ENCODE data around the gene RAPGEF4.

DNA sequence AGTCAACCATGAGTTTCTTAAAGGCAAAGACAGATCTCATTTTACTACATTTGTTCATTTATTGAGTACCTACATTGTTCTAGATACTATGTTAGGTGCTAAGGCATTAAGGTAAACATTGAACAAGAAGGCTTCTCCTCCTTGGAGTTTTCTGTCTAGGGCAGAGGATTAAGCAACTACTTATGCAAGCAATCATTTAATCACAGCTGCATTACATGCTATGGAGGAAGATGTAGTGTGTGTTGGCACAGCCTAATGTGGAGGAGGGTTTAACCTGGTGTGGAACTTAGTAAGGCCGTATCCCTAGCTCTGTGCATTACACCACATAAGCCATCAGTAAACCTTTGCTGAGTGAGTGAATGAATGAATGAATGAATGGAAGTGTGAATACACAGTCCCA is 233.5 kb downstream of the RAPGEF4 start:
- TF ChIP-seq, protein P1, sequence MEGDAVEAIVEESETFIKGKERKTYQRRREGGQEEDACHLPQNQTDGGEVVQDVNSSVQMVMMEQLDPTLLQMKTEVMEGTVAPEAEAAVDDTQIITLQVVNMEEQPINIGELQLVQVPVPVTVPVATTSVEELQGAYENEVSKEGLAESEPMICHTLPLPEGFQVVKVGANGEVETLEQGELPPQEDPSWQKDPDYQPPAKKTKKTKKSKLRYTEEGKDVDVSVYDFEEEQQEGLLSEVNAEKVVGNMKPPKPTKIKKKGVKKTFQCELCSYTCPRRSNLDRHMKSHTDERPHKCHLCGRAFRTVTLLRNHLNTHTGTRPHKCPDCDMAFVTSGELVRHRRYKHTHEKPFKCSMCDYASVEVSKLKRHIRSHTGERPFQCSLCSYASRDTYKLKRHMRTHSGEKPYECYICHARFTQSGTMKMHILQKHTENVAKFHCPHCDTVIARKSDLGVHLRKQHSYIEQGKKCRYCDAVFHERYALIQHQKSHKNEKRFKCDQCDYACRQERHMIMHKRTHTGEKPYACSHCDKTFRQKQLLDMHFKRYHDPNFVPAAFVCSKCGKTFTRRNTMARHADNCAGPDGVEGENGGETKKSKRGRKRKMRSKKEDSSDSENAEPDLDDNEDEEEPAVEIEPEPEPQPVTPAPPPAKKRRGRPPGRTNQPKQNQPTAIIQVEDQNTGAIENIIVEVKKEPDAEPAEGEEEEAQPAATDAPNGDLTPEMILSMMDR (IDR thresholded peaks at IDR 0.05): no peak
- no peak for TF ChIP-seq MYBL2 (CRISPR knock-in tag; IDR thresholded peaks at IDR 0.05)
- no peak for TF ChIP-seq NFE2L1 (CRISPR knock-in tag; IDR thresholded peaks at IDR 0.05)
- TF ChIP-seq TEAD4 (CRISPR knock-in tag; IDR thresholded peaks at IDR 0.05): no peak
- no peak for TF ChIP-seq NFYB (CRISPR knock-in tag; conservative IDR thresholded peaks at IDR 0.05; ENCODE audit: low read depth)
- TF ChIP-seq, protein P2, sequence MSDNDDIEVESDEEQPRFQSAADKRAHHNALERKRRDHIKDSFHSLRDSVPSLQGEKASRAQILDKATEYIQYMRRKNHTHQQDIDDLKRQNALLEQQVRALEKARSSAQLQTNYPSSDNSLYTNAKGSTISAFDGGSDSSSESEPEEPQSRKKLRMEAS (CRISPR knock-in tag; IDR thresholded peaks at IDR 0.05): no peak
- TF ChIP-seq, protein P3, sequence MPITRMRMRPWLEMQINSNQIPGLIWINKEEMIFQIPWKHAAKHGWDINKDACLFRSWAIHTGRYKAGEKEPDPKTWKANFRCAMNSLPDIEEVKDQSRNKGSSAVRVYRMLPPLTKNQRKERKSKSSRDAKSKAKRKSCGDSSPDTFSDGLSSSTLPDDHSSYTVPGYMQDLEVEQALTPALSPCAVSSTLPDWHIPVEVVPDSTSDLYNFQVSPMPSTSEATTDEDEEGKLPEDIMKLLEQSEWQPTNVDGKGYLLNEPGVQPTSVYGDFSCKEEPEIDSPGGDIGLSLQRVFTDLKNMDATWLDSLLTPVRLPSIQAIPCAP (CRISPR knock-in tag; IDR thresholded peaks at IDR 0.05): no peak
- TF ChIP-seq, protein P4, sequence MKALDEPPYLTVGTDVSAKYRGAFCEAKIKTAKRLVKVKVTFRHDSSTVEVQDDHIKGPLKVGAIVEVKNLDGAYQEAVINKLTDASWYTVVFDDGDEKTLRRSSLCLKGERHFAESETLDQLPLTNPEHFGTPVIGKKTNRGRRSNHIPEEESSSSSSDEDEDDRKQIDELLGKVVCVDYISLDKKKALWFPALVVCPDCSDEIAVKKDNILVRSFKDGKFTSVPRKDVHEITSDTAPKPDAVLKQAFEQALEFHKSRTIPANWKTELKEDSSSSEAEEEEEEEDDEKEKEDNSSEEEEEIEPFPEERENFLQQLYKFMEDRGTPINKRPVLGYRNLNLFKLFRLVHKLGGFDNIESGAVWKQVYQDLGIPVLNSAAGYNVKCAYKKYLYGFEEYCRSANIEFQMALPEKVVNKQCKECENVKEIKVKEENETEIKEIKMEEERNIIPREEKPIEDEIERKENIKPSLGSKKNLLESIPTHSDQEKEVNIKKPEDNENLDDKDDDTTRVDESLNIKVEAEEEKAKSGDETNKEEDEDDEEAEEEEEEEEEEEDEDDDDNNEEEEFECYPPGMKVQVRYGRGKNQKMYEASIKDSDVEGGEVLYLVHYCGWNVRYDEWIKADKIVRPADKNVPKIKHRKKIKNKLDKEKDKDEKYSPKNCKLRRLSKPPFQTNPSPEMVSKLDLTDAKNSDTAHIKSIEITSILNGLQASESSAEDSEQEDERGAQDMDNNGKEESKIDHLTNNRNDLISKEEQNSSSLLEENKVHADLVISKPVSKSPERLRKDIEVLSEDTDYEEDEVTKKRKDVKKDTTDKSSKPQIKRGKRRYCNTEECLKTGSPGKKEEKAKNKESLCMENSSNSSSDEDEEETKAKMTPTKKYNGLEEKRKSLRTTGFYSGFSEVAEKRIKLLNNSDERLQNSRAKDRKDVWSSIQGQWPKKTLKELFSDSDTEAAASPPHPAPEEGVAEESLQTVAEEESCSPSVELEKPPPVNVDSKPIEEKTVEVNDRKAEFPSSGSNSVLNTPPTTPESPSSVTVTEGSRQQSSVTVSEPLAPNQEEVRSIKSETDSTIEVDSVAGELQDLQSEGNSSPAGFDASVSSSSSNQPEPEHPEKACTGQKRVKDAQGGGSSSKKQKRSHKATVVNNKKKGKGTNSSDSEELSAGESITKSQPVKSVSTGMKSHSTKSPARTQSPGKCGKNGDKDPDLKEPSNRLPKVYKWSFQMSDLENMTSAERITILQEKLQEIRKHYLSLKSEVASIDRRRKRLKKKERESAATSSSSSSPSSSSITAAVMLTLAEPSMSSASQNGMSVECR (CRISPR knock-in tag; IDR thresholded peaks at IDR 0.05; ENCODE audit: borderline replicate concordance): no peak
- TF ChIP-seq, protein P5, sequence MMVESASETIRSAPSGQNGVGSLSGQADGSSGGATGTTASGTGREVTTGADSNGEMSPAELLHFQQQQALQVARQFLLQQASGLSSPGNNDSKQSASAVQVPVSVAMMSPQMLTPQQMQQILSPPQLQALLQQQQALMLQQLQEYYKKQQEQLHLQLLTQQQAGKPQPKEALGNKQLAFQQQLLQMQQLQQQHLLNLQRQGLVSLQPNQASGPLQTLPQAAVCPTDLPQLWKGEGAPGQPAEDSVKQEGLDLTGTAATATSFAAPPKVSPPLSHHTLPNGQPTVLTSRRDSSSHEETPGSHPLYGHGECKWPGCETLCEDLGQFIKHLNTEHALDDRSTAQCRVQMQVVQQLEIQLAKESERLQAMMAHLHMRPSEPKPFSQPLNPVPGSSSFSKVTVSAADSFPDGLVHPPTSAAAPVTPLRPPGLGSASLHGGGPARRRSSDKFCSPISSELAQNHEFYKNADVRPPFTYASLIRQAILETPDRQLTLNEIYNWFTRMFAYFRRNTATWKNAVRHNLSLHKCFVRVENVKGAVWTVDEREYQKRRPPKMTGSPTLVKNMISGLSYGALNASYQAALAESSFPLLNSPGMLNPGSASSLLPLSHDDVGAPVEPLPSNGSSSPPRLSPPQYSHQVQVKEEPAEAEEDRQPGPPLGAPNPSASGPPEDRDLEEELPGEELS (CRISPR knock-in tag; IDR thresholded peaks at IDR 0.05): no peak
- TF ChIP-seq CREM (CRISPR knock-in tag; IDR thresholded peaks at IDR 0.05): no peak
- TF ChIP-seq, protein P6, sequence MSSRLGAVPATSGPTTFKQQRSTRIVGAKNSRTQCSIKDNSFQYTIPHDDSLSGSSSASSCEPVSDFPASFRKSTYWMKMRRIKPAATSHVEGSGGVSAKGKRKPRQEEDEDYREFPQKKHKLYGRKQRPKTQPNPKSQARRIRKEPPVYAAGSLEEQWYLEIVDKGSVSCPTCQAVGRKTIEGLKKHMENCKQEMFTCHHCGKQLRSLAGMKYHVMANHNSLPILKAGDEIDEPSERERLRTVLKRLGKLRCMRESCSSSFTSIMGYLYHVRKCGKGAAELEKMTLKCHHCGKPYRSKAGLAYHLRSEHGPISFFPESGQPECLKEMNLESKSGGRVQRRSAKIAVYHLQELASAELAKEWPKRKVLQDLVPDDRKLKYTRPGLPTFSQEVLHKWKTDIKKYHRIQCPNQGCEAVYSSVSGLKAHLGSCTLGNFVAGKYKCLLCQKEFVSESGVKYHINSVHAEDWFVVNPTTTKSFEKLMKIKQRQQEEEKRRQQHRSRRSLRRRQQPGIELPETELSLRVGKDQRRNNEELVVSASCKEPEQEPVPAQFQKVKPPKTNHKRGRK (CRISPR knock-in tag; IDR thresholded peaks at IDR 0.05; ENCODE audit: borderline replicate concordance): no peak
- no peak for TF ChIP-seq GABPB1 (CRISPR knock-in tag; IDR thresholded peaks at IDR 0.05)
- no peak for TF ChIP-seq ZNF121 (CRISPR knock-in tag; IDR thresholded peaks at IDR 0.05)
